Endothelial cell of umbilical vein (primary cell): ENCODE measurements around the gene TEAD4. TPM values are rescaled to one million over a fixed set of nuclear protein-coding genes. Genes with fewer than 3 reads are reported as not detected.

Source experiments
- BruUV-seq: library from RNA; stranded (reverse); fragments of 400-500 nt; replicated peaks from 2 replicates; lab custom pipeline; 2021; lab: Mats Ljungman, UMichigan
- CTCF ChIA-PET: fragments of 300-600, 350-600 bp; sonication (Branson Sonifier 250); formaldehyde crosslinking; loops from one replicate; lab custom pipeline; 2021; ENCODE audit warnings: antibody characterized with exemption, inconsistent platforms; lab: Charles Lee
- POLR2A ChIA-PET: fragments of 300-600, 350-600 bp; sonication (Branson Sonifier 250); formaldehyde crosslinking; loops from one replicate; lab custom pipeline; 2021; ENCODE audit warnings: antibody characterized with exemption, inconsistent platforms; lab: Charles Lee
- DNase-seq: peaks from one replicate; pipeline ENCODE4 v3.0.0-alpha.2; 2011; ENCODE audit warnings: low read depth, low spot score
- FAIRE-seq: peaks from 2 replicates; lab custom pipeline; 2011; peaks lifted over from hg19 to GRCh38; lab: Jason Lieb, UNC
- H2AFZ ChIP-seq: 2 replicates; pipeline ENCODE4 v1.6.0; 2012; ENCODE audit warnings: low read depth, low read length, control low read depth, inconsistent platforms
- H3K27ac ChIP-seq: 2 replicates; pipeline ENCODE4 v1.5.1; 2011; ENCODE audit warnings: low read depth, mild to moderate bottlenecking, control low read depth, low read length, moderate library complexity; ENCODE audit not compliant: insufficient read depth
- H3K27me3 ChIP-seq, 2 experiments: 2 replicates each; pipeline versions ENCODE4 v1.6.0 to v1.6.1; 2011; ENCODE audit warnings: low read length in 2 of 2, mixed read lengths in 1 of 2; ENCODE audit not compliant: control insufficient read depth in 2 of 2, insufficient read depth in 2 of 2
- H3K36me3 ChIP-seq, 2 experiments: 2 replicates in 1 of 2; 3 replicates in 1 of 2; pipeline ENCODE4 v1.5.1; 2011; ENCODE audit warnings: low read length in 2 of 2, mild to moderate bottlenecking in 1 of 2, moderate library complexity in 1 of 2; ENCODE audit not compliant: control insufficient read depth in 2 of 2, insufficient read depth in 2 of 2; ENCODE audit errors: extremely low read depth in 1 of 2
- H3K4me1 ChIP-seq: 3 replicates; pipeline ENCODE4 v1.5.1; 2011; ENCODE audit warnings: mild to moderate bottlenecking, low read length; ENCODE audit not compliant: control insufficient read depth, insufficient read depth; ENCODE audit errors: extremely low read depth
- H3K4me2 ChIP-seq: 2 replicates; pipeline ENCODE4 v1.6.1; 2011; ENCODE audit warnings: low read length, control low read depth, mixed read lengths; ENCODE audit not compliant: insufficient read depth
- H3K4me3 ChIP-seq, 3 experiments: fragments of 200-600 bp in 1 of 3; sonication (generic), shearing (Covaris generic) in 1 of 3; replicated peaks in 1 of 3; 2 replicates each; pipeline ENCODE4 v1.5.1; 2011 to 2016; ENCODE audit warnings: control low read depth in 3 of 3, low read length in 3 of 3, mild to moderate bottlenecking in 2 of 3, inconsistent platforms in 1 of 3, low read depth in 1 of 3, moderate library complexity in 1 of 3; ENCODE audit not compliant: insufficient read depth in 1 of 3
- H3K79me2 ChIP-seq: 2 replicates; pipeline ENCODE4 v1.6.0; 2012; ENCODE audit warnings: low read length, inconsistent platforms; ENCODE audit not compliant: control insufficient read depth, insufficient read depth
- H3K9ac ChIP-seq: replicated peaks from 2 replicates; pipeline ENCODE3; 2011; ENCODE audit warnings: low read length, control low read depth; ENCODE audit not compliant: insufficient read depth; ENCODE audit errors: extremely low read depth
- H3K9me1 ChIP-seq: replicated peaks from 3 replicates; pipeline ENCODE4 v1.6.0; 2011; ENCODE audit warnings: mild to moderate bottlenecking, low read length; ENCODE audit not compliant: control insufficient read depth, insufficient read depth; ENCODE audit errors: extremely low read depth
- H3K9me3 ChIP-seq: replicated peaks from 2 replicates; pipeline ENCODE4 v1.5.1; 2012; ENCODE audit warnings: low read length, inconsistent platforms; ENCODE audit not compliant: control insufficient read depth, insufficient read depth
- H4K20me1 ChIP-seq: replicated peaks from 2 replicates; pipeline ENCODE3; 2011; ENCODE audit warnings: mild to moderate bottlenecking, low read length; ENCODE audit not compliant: control insufficient read depth, insufficient read depth; ENCODE audit errors: extremely low read depth
- CTCF ChIP-seq, 2 donors: IDR thresholded peaks; 1 replicate in 1 of 2; 2 replicates in 1 of 2; pipeline ENCODE4 v1.5.1; 2011; ENCODE audit warnings: low read length in 2 of 2, mild to moderate bottlenecking in 2 of 2, moderate library complexity in 2 of 2, control low read depth in 1 of 2, inconsistent platforms in 1 of 2, low read depth in 1 of 2; ENCODE audit not compliant: insufficient read depth in 1 of 2; ENCODE audit errors: extremely low read depth in 1 of 2
- EZH2 ChIP-seq: IDR thresholded peaks from 2 replicates; pipeline ENCODE4 v1.6.1; 2012; ENCODE audit warnings: borderline replicate concordance, low read depth, mild to moderate bottlenecking, moderate library complexity, low read length, inconsistent platforms; ENCODE audit not compliant: severe bottlenecking
- FOS ChIP-seq: IDR thresholded peaks from 2 replicates; pipeline ENCODE4 v1.6.1; 2011; ENCODE audit warnings: mild to moderate bottlenecking, low read length, moderate library complexity, borderline replicate concordance; ENCODE audit not compliant: insufficient read depth
- MYC ChIP-seq: IDR thresholded peaks from one replicate; pipeline ENCODE4 v1.6.1; 2011; ENCODE audit warnings: mild to moderate bottlenecking, low read depth, low read length
- dilution Hi-C: fragments of 300-500 bp; cut with MboI; formaldehyde crosslinking; loops from one replicate; pipeline ENCODE4 v1.15.0; 2019; ENCODE audit warnings: low sequenced_read_pairs; ENCODE audit not compliant: extremely low pct_ligation_motif_present
- intact Hi-C: fragments of 100-400 bp; cut with micrococcal nuclease; formaldehyde crosslinking; loops from one replicate; pipeline ENCODE4 v1.10.0; 2022
- polyA plus RNA-seq, 4 experiments: library from polyadenylated mRNA; depleted of rRNA in 3 of 4; stranded (reverse) in 3 of 4; unstranded in 1 of 4; fragments of >200 nt; gene quantifications; 2 replicates each; pipeline versions ENCODE4 v1.2.1 to v1.2.3, GENCODE V29; 2011 to 2012; ENCODE audit warnings: missing spikeins in 1 of 4
- total RNA-seq: library from RNA; stranded (reverse); gene quantifications from 2 replicates; pipeline ENCODE4 v1.2.3, GENCODE V29; 2021

TEAD4 gene
- total and polyA plus RNA-seq, 2 donors (not counting 3 experiments of a cell fraction or from before 2014, with no cell fraction given): 34.4 to 46.0 TPM

DNA sequence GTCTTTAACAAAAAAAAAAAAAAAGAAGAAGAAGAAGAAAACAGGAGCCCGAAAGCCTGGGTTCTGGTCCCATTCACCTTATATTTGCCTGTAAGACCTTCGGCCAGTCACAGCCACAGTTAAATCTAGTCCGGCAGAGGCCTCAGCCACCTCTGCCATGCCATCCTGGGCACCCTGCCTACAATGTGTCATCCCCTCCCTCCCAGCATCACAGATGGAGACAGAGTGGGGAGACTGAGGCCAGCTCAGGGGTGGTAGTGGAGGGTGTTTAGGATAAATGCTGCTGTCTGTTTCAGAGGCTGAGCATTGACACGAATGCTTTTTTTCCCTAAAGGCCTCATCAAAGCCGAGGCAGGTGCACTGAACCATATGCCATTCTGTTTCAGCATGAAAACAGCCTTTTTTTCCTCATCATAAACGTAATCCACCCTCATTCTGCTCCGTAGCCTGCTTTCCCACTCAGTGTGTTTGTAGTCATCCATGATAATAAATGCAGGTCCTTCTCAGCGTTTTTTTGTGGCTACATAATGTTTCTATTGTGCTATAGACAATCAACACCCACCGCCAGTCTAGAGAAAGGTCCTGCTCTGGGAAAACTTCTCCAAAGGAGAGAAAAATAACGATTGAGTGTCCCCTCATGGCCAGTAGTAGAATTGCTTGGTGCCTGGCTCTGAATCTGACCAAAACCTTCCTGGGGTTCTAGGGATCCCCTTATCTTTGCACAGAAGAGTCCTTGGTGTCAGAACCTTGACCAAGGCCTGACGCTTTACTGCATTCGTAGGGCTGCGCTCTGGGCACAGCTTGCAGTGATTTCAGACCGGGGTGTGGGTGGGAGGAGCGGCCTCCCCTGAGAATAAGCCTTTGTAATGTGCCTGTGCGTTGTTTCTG lies 76.9 kb downstream of the TEAD4 start:
- no TSS peak for BruUV-seq
- CTCF ChIA-PET: interaction anchor here (3.9 to 5.5 kb wide), 2 partner anchors 150 to 182 kb away, joined by 38 to 91 read pairs; no protein-coding TSS in a partner anchor
- FAIRE-seq (no peak), DNase-seq (peak; percentile 30)
- H3K4me1 ChIP-seq: peaks cover 21% of the 10 kb centered on the region
- POLR2A ChIA-PET: no interaction called here
- no peaks in the 10 kb centered on the region for H3K9me1 ChIP-seq
- no peaks in the 10 kb centered on the region for H4K20me1 ChIP-seq
- H3K4me3 ChIP-seq: no peak overlapping the region
- no peaks in the 10 kb centered on the region for H3K9me3 ChIP-seq
- no peak overlapping the region for H2AFZ ChIP-seq
- no peaks in the 10 kb centered on the region for H3K79me2 ChIP-seq
- H3K27ac ChIP-seq: no peak overlapping the region
- H3K27me3 ChIP-seq: no peaks in the 10 kb centered on the region
- H3K4me2 ChIP-seq: no peak overlapping the region
- no peak overlapping the region for H3K9ac ChIP-seq
- TF ChIP-seq EZH2 (no peak), MYC (no peak), FOS (no peak), CTCF (IDR thresholded peaks at IDR 0.05; ENCODE audit: extremely low read depth in 1 of 2, insufficient read depth in 1 of 2, low read depth in 1 of 2, low read length in 2 of 2) (peak; percentile 46 to 58)
- dilution Hi-C loops (no loop called here), intact Hi-C loops (loop anchor here (2.0 kb wide), 1 partner anchor 241 kb away; the partner anchor contains the start of gene FKBP4)
- H3K36me3 ChIP-seq: peaks cover 0 to 12% of the 10 kb centered on the region in 2 experiments
